Osteoblast (primary cell): ENCODE results near the gene CDH4. TPM values are rescaled to one million over a fixed set of nuclear protein-coding genes. Genes with fewer than 3 reads are reported as not detected.
A peak's percentile ranks its signal among the peaks of the same experiment; 100 is the strongest.

Experiments
- DNase-seq: peaks from one replicate; pipeline ENCODE4 v3.0.0; 2011; ENCODE audit warnings: low spot score, mixed read lengths; ENCODE audit not compliant: insufficient read length; ENCODE audit errors: missing footprints
- H2AFZ ChIP-seq: 2 replicates; pipeline ENCODE4 v1.6.0; 2011; ENCODE audit warnings: mild to moderate bottlenecking, low read length
- H3K27ac ChIP-seq: 2 replicates; pipeline ENCODE4 v1.5.1; 2011; ENCODE audit warnings: mild to moderate bottlenecking, low read depth, low read length, moderate library complexity
- H3K27me3 ChIP-seq: 2 replicates; pipeline ENCODE4 v1.6.0; 2012; ENCODE audit warnings: mild to moderate bottlenecking, control low read depth, inconsistent platforms, low read length, moderate library complexity; ENCODE audit not compliant: insufficient read depth
- H3K36me3 ChIP-seq: 2 replicates; pipeline ENCODE4 v1.5.1; 2011; ENCODE audit warnings: mild to moderate bottlenecking, low read length, control low read depth, moderate library complexity; ENCODE audit not compliant: insufficient read depth
- H3K4me1 ChIP-seq: 2 replicates; pipeline ENCODE4 v1.5.1; 2011; ENCODE audit warnings: mild to moderate bottlenecking, low read length, control low read depth, moderate library complexity; ENCODE audit not compliant: insufficient read depth
- H3K4me2 ChIP-seq: 2 replicates; pipeline ENCODE4 v1.6.0; 2011; ENCODE audit warnings: mild to moderate bottlenecking, low read length; ENCODE audit not compliant: insufficient read depth
- H3K4me3 ChIP-seq: fragments of 200-600 bp; sonication (generic); 3 replicates; pipeline ENCODE4 v1.5.1; 2012; ENCODE audit warnings: mild to moderate bottlenecking, low read length, inconsistent platforms; ENCODE audit not compliant: insufficient read depth
- H3K79me2 ChIP-seq: 2 replicates; pipeline ENCODE4 v1.6.0; 2012; ENCODE audit warnings: mild to moderate bottlenecking, low read length, control low read depth, inconsistent platforms; ENCODE audit not compliant: insufficient read depth
- H3K9me3 ChIP-seq: 2 replicates; pipeline ENCODE4 v1.5.1; 2011; ENCODE audit warnings: low read depth, low read length, control low read depth
- H4K20me1 ChIP-seq: 2 replicates; pipeline ENCODE4 v1.6.0; 2012; ENCODE audit warnings: mild to moderate bottlenecking, low read length, control low read depth; ENCODE audit not compliant: insufficient read depth
- CTCF ChIP-seq: IDR thresholded peaks from 2 replicates; pipeline ENCODE4 v1.5.1; 2011; ENCODE audit warnings: mild to moderate bottlenecking, low read depth, low read length, moderate library complexity; ENCODE audit errors: extremely low read depth
- total RNA-seq: library from RNA; depleted of rRNA; stranded (reverse); fragments of >200 nt; gene quantifications from 2 replicates; pipeline ENCODE4 v1.2.3, GENCODE V29; 2012

Gene CDH4
- total RNA-seq, 1 donor, result 1.1 TPM

GRCh38 chr20:61761453-61762166 lies 509.5 kb downstream of the CDH4 start:
- Histone ChIP-seq H3K27ac (no peak overlapping the region), H3K79me2 (no peaks in the 10 kb centered on the region), H3K9me3 (no peaks in the 10 kb centered on the region), H2AFZ (no peak overlapping the region), H3K36me3 (no peaks in the 10 kb centered on the region), H3K4me1 (no peaks in the 10 kb centered on the region), H3K4me3 (no peak overlapping the region), H4K20me1 (no peaks in the 10 kb centered on the region), H3K27me3 (no peaks in the 10 kb centered on the region), H3K4me2 (no peak overlapping the region)
- TF ChIP-seq CTCF, result no peak
- peak; percentile 45 for DNase-seq

- Histone ChIP-seq H3K4me3 (no peak overlapping the region), H3K27me3 (no peaks in the 10 kb centered on the region), H3K4me1 (no peaks in the 10 kb centered on the region), H3K79me2 (no peaks in the 10 kb centered on the region), H3K36me3 (no peaks in the 10 kb centered on the region), H4K20me1 (no peaks in the 10 kb centered on the region), H3K9me3 (no peaks in the 10 kb centered on the region), H3K27ac (no peak overlapping the region), H3K4me2 (no peak overlapping the region), H2AFZ (no peak overlapping the region)
- peak; percentile 62 for DNase-seq
- TF ChIP-seq CTCF, result no peak
Measured at GRCh38 chr20:61762167-61762710, 510.2 kb downstream of the CDH4 start.

- H3K27ac ChIP-seq, result no peak overlapping the region
- no peak overlapping the region for H3K4me2 ChIP-seq
- H3K36me3 ChIP-seq, result no peaks in the 10 kb centered on the region
- no peak overlapping the region for H3K4me3 ChIP-seq
- no peaks in the 10 kb centered on the region for H3K9me3 ChIP-seq
- no peaks in the 10 kb centered on the region for H3K4me1 ChIP-seq
- DNase-seq, result peak; percentile 64
- TF ChIP-seq CTCF, result no peak
- H3K79me2 ChIP-seq, result no peaks in the 10 kb centered on the region
- H4K20me1 ChIP-seq, result no peaks in the 10 kb centered on the region
- H3K27me3 ChIP-seq, result no peaks in the 10 kb centered on the region
- no peak overlapping the region for H2AFZ ChIP-seq
Measured at GRCh38 chr20:61762886-61763739, 511.1 kb downstream of the CDH4 start.
